Measurements from ENCODE around the gene FRMD4B.

The FRMD4B gene

DNA sequence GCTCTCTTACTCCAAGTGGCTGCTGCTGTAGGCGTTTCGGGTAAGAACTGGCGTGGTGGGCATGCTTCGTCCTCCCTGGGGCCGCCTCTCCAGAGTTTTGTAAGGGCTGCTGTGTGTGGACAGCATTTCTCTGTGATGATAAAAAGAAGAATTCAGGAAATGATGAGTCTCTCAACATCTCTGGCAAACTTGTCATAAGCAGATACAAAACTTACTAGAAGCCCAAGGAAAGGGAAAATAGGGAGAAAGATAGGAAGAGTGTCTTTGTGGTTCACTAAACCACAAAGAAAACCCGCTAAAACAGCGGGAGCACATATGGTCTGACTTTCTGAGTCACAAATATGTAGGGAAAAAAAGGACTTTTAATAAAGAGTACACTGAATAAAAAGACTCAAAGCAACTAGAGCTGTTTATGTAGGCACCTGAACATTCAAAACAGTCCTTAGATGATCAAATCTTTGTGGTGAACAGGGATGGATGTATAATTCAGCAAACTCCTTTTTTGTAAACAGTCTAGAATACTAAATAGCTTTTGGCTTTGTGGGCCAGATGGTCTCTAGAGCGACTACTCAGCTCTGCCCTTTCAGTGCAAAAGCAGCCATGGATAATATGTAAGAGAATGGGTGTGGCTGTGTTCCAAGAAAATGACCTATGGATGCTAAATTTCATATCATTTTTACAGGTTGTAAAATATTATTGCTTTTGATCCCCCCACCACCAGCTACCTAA is 203.1 kb downstream of the FRMD4B start:
- Histone ChIP-seq H3K4me1 (no peaks in the 10 kb centered on the region), H3K9me3 (ENCODE audit: control insufficient read depth, low read length) (no peaks in the 10 kb centered on the region), H3K79me2 (no peaks in the 10 kb centered on the region), H3K4me2 (ENCODE audit: low read length) (no peak overlapping the region), H3K36me3 (ENCODE audit: control insufficient read depth, insufficient read depth, low read length) (no peaks in the 10 kb centered on the region), H3K4me3 (ENCODE audit: low read depth, low read length) (no peak overlapping the region), H3K9ac (no peak overlapping the region), H2AFZ (no peak overlapping the region), H3K27ac (no peak overlapping the region), H3K27me3 (ENCODE audit: control insufficient read depth, insufficient read depth, low read length) (no peaks in the 10 kb centered on the region)
- no peak for TF ChIP-seq CTCF (IDR thresholded peaks at IDR 0.05)

GRCh38 chr3:69181592-69182211 is 204.2 kb downstream of the FRMD4B start:
- Histone ChIP-seq H3K4me2 (ENCODE audit: low read length) (no peak overlapping the region), H3K9me3 (ENCODE audit: control insufficient read depth, low read length) (no peaks in the 10 kb centered on the region), H3K27ac (no peak overlapping the region), H3K79me2 (no peaks in the 10 kb centered on the region), H3K4me3 (ENCODE audit: low read depth, low read length) (no peak overlapping the region), H3K4me1 (no peaks in the 10 kb centered on the region), H3K36me3 (ENCODE audit: control insufficient read depth, insufficient read depth, low read length) (no peaks in the 10 kb centered on the region), H2AFZ (no peak overlapping the region), H3K27me3 (ENCODE audit: control insufficient read depth, insufficient read depth, low read length) (no peaks in the 10 kb centered on the region), H3K9ac (no peak overlapping the region)
- no peak for TF ChIP-seq CTCF (IDR thresholded peaks at IDR 0.05)

DNA sequence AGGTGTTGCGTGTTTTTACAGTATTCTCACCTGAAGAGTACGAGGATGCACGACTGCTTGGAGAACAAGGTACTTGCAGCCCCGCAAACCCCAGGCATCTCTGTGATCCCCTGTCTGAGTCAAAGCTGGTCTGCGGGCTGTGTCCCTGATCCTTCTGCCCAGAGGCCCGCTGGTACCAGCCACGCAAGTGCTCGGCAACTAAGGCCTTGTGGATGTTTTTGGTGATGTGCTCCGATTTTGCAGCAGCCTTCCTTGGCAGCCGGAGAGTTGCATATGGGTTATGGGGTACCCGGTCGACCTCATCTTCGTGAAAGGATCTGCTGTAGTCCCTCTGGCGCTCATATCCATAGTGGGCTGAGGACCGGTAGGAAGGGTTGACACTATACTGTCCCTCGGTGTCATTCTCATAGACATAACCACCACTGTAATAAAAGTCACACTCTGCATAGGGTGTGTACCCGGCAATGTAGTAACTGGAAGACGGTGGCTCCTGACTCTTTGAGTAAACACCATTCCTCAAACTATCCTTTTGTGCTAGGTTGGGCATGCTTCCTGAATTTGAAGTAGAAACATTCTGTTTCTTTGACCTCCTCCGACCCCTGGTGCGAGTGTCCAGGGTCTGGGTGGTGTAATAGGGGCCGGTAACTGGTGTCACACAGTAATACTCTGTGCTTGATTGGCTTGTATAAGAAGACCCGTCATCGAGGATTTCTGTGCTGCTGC is 204.9 kb downstream of the FRMD4B start:
- Histone ChIP-seq H3K4me3 (ENCODE audit: low read depth, low read length) (no peak overlapping the region), H3K36me3 (ENCODE audit: control insufficient read depth, insufficient read depth, low read length) (no peaks in the 10 kb centered on the region), H2AFZ (no peak overlapping the region), H3K79me2 (no peaks in the 10 kb centered on the region), H3K4me1 (no peaks in the 10 kb centered on the region), H3K9me3 (ENCODE audit: control insufficient read depth, low read length) (no peaks in the 10 kb centered on the region), H3K27me3 (ENCODE audit: control insufficient read depth, insufficient read depth, low read length) (no peaks in the 10 kb centered on the region), H3K27ac (no peak overlapping the region), H3K4me2 (ENCODE audit: low read length) (no peak overlapping the region), H3K9ac (no peak overlapping the region)
- no peak for TF ChIP-seq CTCF (IDR thresholded peaks at IDR 0.05)

- H3K4me2 ChIP-seq (ENCODE audit: low read length): no peak overlapping the region
- no peaks in the 10 kb centered on the region for H3K36me3 ChIP-seq (ENCODE audit: control insufficient read depth, insufficient read depth, low read length)
- TF ChIP-seq CTCF (IDR thresholded peaks at IDR 0.05): no peak
- no peaks in the 10 kb centered on the region for H3K4me1 ChIP-seq
- no peak overlapping the region for H2AFZ ChIP-seq
- no peak overlapping the region for H3K27ac ChIP-seq
- no peaks in the 10 kb centered on the region for H3K27me3 ChIP-seq (ENCODE audit: control insufficient read depth, insufficient read depth, low read length)
- H3K79me2 ChIP-seq: no peaks in the 10 kb centered on the region
- no peak overlapping the region for H3K4me3 ChIP-seq (ENCODE audit: low read depth, low read length)
- H3K9ac ChIP-seq: no peak overlapping the region
- H3K9me3 ChIP-seq (ENCODE audit: control insufficient read depth, low read length): no peaks in the 10 kb centered on the region
Observed at GRCh38 chr3:69179740-69180372, 206.0 kb downstream of the FRMD4B start.
